CD4-positive, alpha-beta T cell (primary cell): ENCODE measurements around the gene RGS9. TPM values are rescaled to one million over a fixed set of nuclear protein-coding genes. Genes with fewer than 3 reads are reported as not detected.
"Not testable (repeated sequence)": the region's sequence is repeated elsewhere in the genome, so short reads cannot be mapped to it uniquely, and the experiment has no call there.

ENCODE experiments used
- ATAC-seq: fragments of 200-7000 bp; cut with Tn5 transposase; one replicate; pipeline ENCODE4 v1.10.0; 2022; ENCODE audit warnings: mild to moderate bottlenecking; ENCODE audit not compliant: poor library complexity
- CTCF ChIA-PET: fragments of 350-600 bp; sonication (Branson Sonifier 250); formaldehyde crosslinking; loops from one replicate; lab custom pipeline; 2021; ENCODE audit warnings: antibody characterized with exemption, inconsistent platforms; lab: Charles Lee
- POLR2A ChIA-PET: fragments of 350-600 bp; sonication (Branson Sonifier 250); formaldehyde crosslinking; loops from one replicate; lab custom pipeline; 2021; ENCODE audit warnings: antibody characterized with exemption, inconsistent platforms; lab: Charles Lee
- DNase-seq, 14 experiments: peaks; one replicate each; pipeline ENCODE4 v3.0.0-alpha.2; 2013 to 2020; ENCODE audit warnings: mixed read lengths in 2 of 14
- H3K27ac ChIP-seq, 2 donors: one replicate each; pipeline versions ENCODE4 v1.5.1 to v1.7.0; 2013; ENCODE audit warnings: low read length in 2 of 2, low read depth in 1 of 2, mild to moderate bottlenecking in 1 of 2
- H3K27me3 ChIP-seq, 2 experiments: 1 replicate in 1 of 2; 2 replicates in 1 of 2; pipeline versions ENCODE4 v1.6.1 to v1.7.0; 2013; ENCODE audit warnings: low read length in 2 of 2, control low read depth in 1 of 2, mild to moderate bottlenecking in 1 of 2, moderate library complexity in 1 of 2; ENCODE audit not compliant: insufficient read depth in 2 of 2, control insufficient read depth in 1 of 2
- H3K36me3 ChIP-seq: one replicate; pipeline ENCODE4 v1.6.1; 2013; ENCODE audit warnings: low read length, control low read depth; ENCODE audit not compliant: insufficient read depth
- H3K4me1 ChIP-seq: one replicate; pipeline ENCODE4 v1.6.1; 2013; ENCODE audit warnings: low read length, control low read depth; ENCODE audit not compliant: insufficient read depth
- H3K4me3 ChIP-seq: one replicate; pipeline ENCODE4 v1.5.1; 2013; ENCODE audit warnings: mild to moderate bottlenecking, low read length, moderate library complexity
- H3K9me3 ChIP-seq, 2 experiments: 1 replicate in 1 of 2; 2 replicates in 1 of 2; pipeline versions ENCODE4 v1.6.1 to v1.7.0; 2013; ENCODE audit warnings: low read length in 2 of 2, mild to moderate bottlenecking in 2 of 2, control low read depth in 1 of 2, moderate library complexity in 1 of 2; ENCODE audit not compliant: control insufficient read depth in 1 of 2, insufficient read depth in 1 of 2
- H3K27ac Mint-ChIP-seq: one replicate; pipeline ENCODE4 v1.8.0; 2020; ENCODE audit warnings: mixed read lengths
- H3K27me3 Mint-ChIP-seq: one replicate; pipeline ENCODE4 v1.8.0; 2021; ENCODE audit warnings: mixed read lengths
- H3K36me3 Mint-ChIP-seq: one replicate; pipeline ENCODE4 v1.8.0; 2021; ENCODE audit warnings: low read depth, mixed read lengths
- H3K4me1 Mint-ChIP-seq: one replicate; pipeline ENCODE4 v1.8.0; 2021; ENCODE audit warnings: low read depth, mixed read lengths
- H3K4me3 Mint-ChIP-seq: one replicate; pipeline ENCODE4 v1.8.0; 2020; ENCODE audit warnings: mild to moderate bottlenecking, mixed read lengths
- H3K9me3 Mint-ChIP-seq: one replicate; pipeline ENCODE4 v1.8.0; 2020; ENCODE audit warnings: mixed read lengths
- CTCF ChIP-seq: fragments of 200-600 bp; IDR thresholded peaks from one replicate; pipeline ENCODE4 v1.8.0; 2022; ENCODE audit warnings: antibody characterized with exemption, mild to moderate bottlenecking
- intact Hi-C, 2 experiments: fragments of 100-400 bp; cut with DNase I in 1 of 2; cut with micrococcal nuclease in 1 of 2; formaldehyde crosslinking; loops; one replicate each; pipeline versions ENCODE4 v1.15.1 to v1.9.0; 2023 to 2025; cut with DNase I, micrococcal nuclease
- total RNA-seq, 174 experiments: library from RNA in 2 of 174; stranded (reverse) in 2 of 174; gene quantifications; one replicate each; pipeline ENCODE4 v1.2.3 and lab custom pipeline; 2021 to 2026

Gene RGS9
- total RNA-seq, 2 experiments from 2014 or later = 0.60 to 0.73 TPM

GRCh38 chr17:65177901-65178300, 40.7 kb downstream of the RGS9 start:
- CTCF ChIA-PET = interaction anchor here (1.1 kb wide), 1 partner anchor 41 kb away, joined by 3 read pairs; the partner anchor contains the start of gene RGS9

GRCh38 chr17:65180276-65180675, 43.1 kb downstream of the RGS9 start:
- H3K36me3 Mint-ChIP-seq, CTCF ChIA-PET, H3K27me3 Mint-ChIP-seq, H3K36me3 ChIP-seq, H3K9me3 Mint-ChIP-seq, H3K27me3 ChIP-seq, H3K9me3 ChIP-seq, ATAC-seq, intact Hi-C loops, H3K4me3 Mint-ChIP-seq: not testable (repeated sequence)
- Histone ChIP-seq H3K27ac (peak overlapping the region; percentile 24 to 45), H3K4me1 (peaks cover 50% of the 10 kb centered on the region), H3K4me3 (peak overlapping the region; percentile 11)
- Mint-ChIP-seq H3K27ac (peak overlapping the region; percentile 75), H3K4me1 (peaks cover 48% of the 10 kb centered on the region)
- peak in 1 of 14 experiments; percentile 31 for DNase-seq
- POLR2A ChIA-PET = interaction anchor here (1.4 kb wide), 1 partner anchor 57 kb away, joined by 5 read pairs; no protein-coding TSS in a partner anchor

More at GRCh38 chr17:65177901-65178300, 40.7 kb downstream of the RGS9 start:
- H3K36me3 ChIP-seq = no peaks in the 10 kb centered on the region
- H3K9me3 Mint-ChIP-seq = no peaks in the 10 kb centered on the region
- H3K27me3 ChIP-seq = no peaks in the 10 kb centered on the region
- no peak overlapping the region for H3K27ac Mint-ChIP-seq
- H3K4me1 Mint-ChIP-seq = peaks cover 48% of the 10 kb centered on the region
- no peak for TF ChIP-seq CTCF
- no peak for ATAC-seq
- DNase-seq = no peak
- H3K27me3 Mint-ChIP-seq = no peaks in the 10 kb centered on the region
- no peaks in the 10 kb centered on the region for H3K9me3 ChIP-seq
- POLR2A ChIA-PET = no interaction called here
- H3K4me3 Mint-ChIP-seq = no peak overlapping the region
- intact Hi-C loops = no loop called here
- H3K27ac ChIP-seq = no peak overlapping the region
- H3K4me3 ChIP-seq = no peak overlapping the region
- peaks cover 71% of the 10 kb centered on the region for H3K4me1 ChIP-seq
- H3K36me3 Mint-ChIP-seq = no peaks in the 10 kb centered on the region

GRCh38 chr17:65180752-65181236, 43.6 kb downstream of the RGS9 start:
- intact Hi-C loops, H3K36me3 ChIP-seq, H3K9me3 ChIP-seq, CTCF ChIA-PET, ATAC-seq, H3K36me3 Mint-ChIP-seq, DNase-seq, H3K4me3 ChIP-seq, H3K27ac ChIP-seq, H3K27me3 ChIP-seq, H3K27me3 Mint-ChIP-seq, H3K9me3 Mint-ChIP-seq, POLR2A ChIA-PET: not testable (repeated sequence)
- peaks cover 47% of the 10 kb centered on the region for H3K4me1 ChIP-seq
- H3K4me3 Mint-ChIP-seq = peak overlapping the region; percentile 1
- peaks cover 48% of the 10 kb centered on the region for H3K4me1 Mint-ChIP-seq
- peak overlapping the region; percentile 75 for H3K27ac Mint-ChIP-seq

- intact Hi-C loops = no loop called here
- ATAC-seq = no peak
Measured at GRCh38 chr17:65181237-65182061, 44.3 kb downstream of the RGS9 start.

More at GRCh38 chr17:65181237-65182061, 44.3 kb downstream of the RGS9 start:
- H3K27me3 Mint-ChIP-seq = no peaks in the 10 kb centered on the region
- POLR2A ChIA-PET = interaction anchor here (1.4 kb wide), 1 partner anchor 8 kb away, joined by 7 read pairs; no protein-coding TSS in a partner anchor
- CTCF ChIA-PET = interaction anchor here (1.2 kb wide), 1 partner anchor 44 kb away, joined by 3 read pairs; the partner anchor contains the start of gene RGS9
- Histone ChIP-seq H3K27ac (no peak overlapping the region), H3K4me3 (no peak overlapping the region), H3K4me1 (peaks cover 42% of the 10 kb centered on the region), H3K9me3 (no peaks in the 10 kb centered on the region), H3K27me3 (no peaks in the 10 kb centered on the region), H3K36me3 (no peaks in the 10 kb centered on the region)
- H3K36me3 Mint-ChIP-seq = no peaks in the 10 kb centered on the region
- peaks cover 48% of the 10 kb centered on the region for H3K4me1 Mint-ChIP-seq
- H3K4me3 Mint-ChIP-seq = peak overlapping the region; percentile 1
- no peak for TF ChIP-seq CTCF
- peak overlapping the region; percentile 75 for H3K27ac Mint-ChIP-seq
- peak in 3 of 14 experiments; percentile 15 to 40 (median 20) for DNase-seq
- no peaks in the 10 kb centered on the region for H3K9me3 Mint-ChIP-seq
